CD4-positive, alpha-beta T cell treated with Interleukin-17A for 4 hours (primary cell): Measurements from ENCODE around the gene FGF10.

Experiments
- DNase-seq: peaks from one replicate; pipeline ENCODE4 v3.0.0-alpha.2; 2020; ENCODE audit warnings: mixed read lengths

Gene FGF10

GRCh38 chr5:44389090-44389822 lies at the start of gene FGF10:
Gene FGF10, minus strand, starts transcription at chr5:44389420. Its CDS starts 738 bp downstream, at chr5:44388682.
- DNase-seq, result no peak

GRCh38 chr5:44426944-44427343 lies 37.7 kb upstream of the FGF10 start:
- DNase-seq, result no peak

- DNase-seq, result no peak
Measured at GRCh38 chr5:44412286-44412685, 23.1 kb upstream of the FGF10 start.

GRCh38 chr5:44402084-44402483 lies 12.9 kb upstream of the FGF10 start:
- DNase-seq, result no peak

GRCh38 chr5:44401611-44402010 lies 12.4 kb upstream of the FGF10 start:
- no peak for DNase-seq

- no peak for DNase-seq
Measured at GRCh38 chr5:44398382-44398781, 9.2 kb upstream of the FGF10 start.

GRCh38 chr5:44396312-44396711 lies 7.1 kb upstream of the FGF10 start:
- DNase-seq, result no peak

- no peak for DNase-seq
Measured at GRCh38 chr5:44390351-44390750, 1.1 kb upstream of the FGF10 start.

- no peak for DNase-seq
Measured at GRCh38 chr5:44389823-44390143, 563 bp upstream of the FGF10 start.

- no peak for DNase-seq
Measured at GRCh38 chr5:44388321-44389089, 715 bp downstream of the FGF10 start.

GRCh38 chr5:44387921-44388320 lies 1.3 kb downstream of the FGF10 start:
- DNase-seq, result no peak

GRCh38 chr5:44387406-44387805 lies 1.8 kb downstream of the FGF10 start:
- DNase-seq, result no peak

GRCh38 chr5:44385291-44385900 lies 3.8 kb downstream of the FGF10 start:
- DNase-seq, result no peak

GRCh38 chr5:44384816-44385215 lies 4.4 kb downstream of the FGF10 start:
- no peak for DNase-seq

GRCh38 chr5:44382894-44383293 lies 6.3 kb downstream of the FGF10 start:
- no peak for DNase-seq

GRCh38 chr5:44377057-44377456 lies 12.2 kb downstream of the FGF10 start:
- DNase-seq, result no peak

GRCh38 chr5:44372028-44372427 lies 17.2 kb downstream of the FGF10 start:
- DNase-seq, result no peak

GRCh38 chr5:44367203-44367602 lies 22.0 kb downstream of the FGF10 start:
- DNase-seq, result no peak

- no peak for DNase-seq
Measured at GRCh38 chr5:44365345-44365744, 23.9 kb downstream of the FGF10 start.

- no peak for DNase-seq
Measured at GRCh38 chr5:44364097-44364496, 25.1 kb downstream of the FGF10 start.

GRCh38 chr5:44361342-44362001 lies 27.7 kb downstream of the FGF10 start:
- DNase-seq, result no peak

GRCh38 chr5:44360919-44361318 lies 28.3 kb downstream of the FGF10 start:
- DNase-seq, result no peak

- DNase-seq, result no peak
Measured at GRCh38 chr5:44358421-44358820, 30.8 kb downstream of the FGF10 start.

- DNase-seq, result no peak
Measured at GRCh38 chr5:44356231-44356630, 33.0 kb downstream of the FGF10 start.
